IMR-90 (cell line): ENCODE measurements around the gene TTC7B. TPM values are rescaled to one million over a fixed set of nuclear protein-coding genes. Genes with fewer than 3 reads are reported as not detected.

Source experiments
- ATAC-seq: fragments of 200-7000 bp; cut with Tn5 transposase; 2 replicates; pipeline ENCODE4 v1.9.1; 2020; ENCODE audit warnings: low read depth, mild to moderate bottlenecking, moderate library complexity
- BruUV-seq: library from RNA; stranded (reverse); fragments of 400-500 nt; replicated peaks from 2 replicates; lab custom pipeline; 2021; lab: Mats Ljungman, UMichigan
- CTCF ChIA-PET: fragments of 300-600 bp; formaldehyde crosslinking; extraction: SDS; loops from one replicate; lab custom pipeline; 2021; ENCODE audit warnings: antibody characterized with exemption; lab: Yijun Ruan, JAX
- POLR2A ChIA-PET: fragments of 300-600 bp; sonication (Branson Sonifier 250); formaldehyde crosslinking; loops from one replicate; lab custom pipeline; 2022; ENCODE audit warnings: antibody characterized with exemption; ENCODE audit not compliant: unreplicated experiment; lab: Charles Lee
- DNase-seq: peaks from one replicate; pipeline ENCODE4 v3.0.0; 2013
- H2AFZ ChIP-seq: replicated peaks from 2 replicates; pipeline ENCODE3; 2013; ENCODE audit warnings: low read length, mild to moderate bottlenecking; ENCODE audit not compliant: poor library complexity
- H2AK5ac ChIP-seq: 2 replicates; pipeline ENCODE4 v1.6.1; 2013; ENCODE audit warnings: low read depth, low read length, inconsistent platforms
- H2AK9ac ChIP-seq: replicated peaks from 2 replicates; pipeline ENCODE3; 2013; ENCODE audit warnings: mild to moderate bottlenecking, low read depth, low read length, moderate library complexity; ENCODE audit not compliant: poor library complexity
- H2BK120ac ChIP-seq: 2 replicates; pipeline ENCODE4 v1.6.1; 2013; ENCODE audit warnings: low read depth, low read length, inconsistent platforms
- H2BK15ac ChIP-seq: 3 replicates; pipeline ENCODE4 v1.6.1; 2013; ENCODE audit warnings: low read depth, low read length, inconsistent platforms
- H2BK20ac ChIP-seq: 2 replicates; pipeline ENCODE4 v1.6.1; 2013; ENCODE audit warnings: low read depth, mild to moderate bottlenecking, inconsistent platforms, low read length, moderate library complexity
- H2BK5ac ChIP-seq: 2 replicates; pipeline ENCODE4 v1.6.1; 2013; ENCODE audit warnings: mild to moderate bottlenecking, low read depth, low read length, inconsistent platforms; ENCODE audit not compliant: poor library complexity, severe bottlenecking
- H3K14ac ChIP-seq: replicated peaks from 2 replicates; pipeline ENCODE4 v1.6.1; 2013; ENCODE audit warnings: low read depth, low read length, inconsistent platforms
- H3K18ac ChIP-seq: 2 replicates; pipeline ENCODE4 v1.6.1; 2013; ENCODE audit warnings: low read depth, low read length, control low read depth
- H3K23ac ChIP-seq: 2 replicates; pipeline ENCODE4 v1.6.1; 2013; ENCODE audit warnings: low read depth, low read length, inconsistent platforms
- H3K27ac ChIP-seq: 2 replicates; pipeline ENCODE4 v1.5.1; 2013; ENCODE audit warnings: mild to moderate bottlenecking, control low read depth, low read length; ENCODE audit not compliant: insufficient read depth
- H3K27me3 ChIP-seq: 2 replicates; pipeline ENCODE4 v1.6.1; 2013; ENCODE audit warnings: low read length; ENCODE audit not compliant: control insufficient read depth, insufficient read depth
- H3K36me3 ChIP-seq: 2 replicates; pipeline ENCODE4 v1.6.1; 2013; ENCODE audit warnings: low read length, mixed read lengths; ENCODE audit not compliant: control insufficient read depth, insufficient read depth
- H3K4ac ChIP-seq: 2 replicates; pipeline ENCODE4 v1.6.1; 2013; ENCODE audit warnings: low read depth, low read length, inconsistent platforms
- H3K4me1 ChIP-seq: 2 replicates; pipeline ENCODE4 v1.6.1; 2013; ENCODE audit warnings: low read length, mixed read lengths; ENCODE audit not compliant: control insufficient read depth, insufficient read depth
- H3K4me2 ChIP-seq: 2 replicates; pipeline ENCODE4 v1.6.1; 2013; ENCODE audit warnings: low read depth, mild to moderate bottlenecking, control low read depth, low read length, moderate library complexity
- H3K4me3 ChIP-seq: 2 replicates; pipeline ENCODE4 v1.5.1; 2013; ENCODE audit warnings: low read depth, mild to moderate bottlenecking, control low read depth, low read length, moderate library complexity; ENCODE audit not compliant: insufficient read depth
- H3K56ac ChIP-seq: 2 replicates; pipeline ENCODE4 v1.6.1; 2013; ENCODE audit warnings: low read length, inconsistent platforms; ENCODE audit not compliant: insufficient read depth; ENCODE audit errors: extremely low read depth
- H3K79me1 ChIP-seq, 2 experiments: 2 replicates each; pipeline ENCODE4 v1.6.1; 2013; ENCODE audit warnings: low read length in 2 of 2, inconsistent platforms in 1 of 2, low read depth in 1 of 2
- H3K9ac ChIP-seq: 2 replicates; pipeline ENCODE4 v1.6.1; 2013; ENCODE audit warnings: low read depth, low read length, control low read depth
- H3K9me1 ChIP-seq: 2 replicates; pipeline ENCODE4 v1.6.1; 2013; ENCODE audit warnings: low read length, inconsistent platforms; ENCODE audit not compliant: insufficient read depth
- H3K9me3 ChIP-seq: 2 replicates; pipeline ENCODE4 v1.6.1; 2013; ENCODE audit warnings: low read length; ENCODE audit not compliant: control insufficient read depth, insufficient read depth
- H4K20me1 ChIP-seq: 2 replicates; pipeline ENCODE4 v1.6.1; 2013; ENCODE audit warnings: low read length, inconsistent platforms; ENCODE audit not compliant: insufficient read depth
- H4K5ac ChIP-seq: 2 replicates; pipeline ENCODE4 v1.6.1; 2013; ENCODE audit warnings: mild to moderate bottlenecking, low read depth, low read length, control low read depth
- H4K8ac ChIP-seq, 2 experiments: 2 replicates each; pipeline ENCODE4 v1.6.1; 2013; ENCODE audit warnings: low read depth in 2 of 2, low read length in 2 of 2, control low read depth in 1 of 2, inconsistent platforms in 1 of 2
- H4K91ac ChIP-seq: 2 replicates; pipeline ENCODE4 v1.6.1; 2013; ENCODE audit warnings: low read depth, low read length, inconsistent platforms; ENCODE audit not compliant: insufficient read depth
- BHLHE40 ChIP-seq: fragments of 150-350 bp; IDR thresholded peaks from 2 replicates; pipeline ENCODE4 v1.6.1; 2016; ENCODE audit warnings: mild to moderate bottlenecking, low read depth, low read length
- CEBPB ChIP-seq: IDR thresholded peaks from 2 replicates; pipeline ENCODE4 v1.6.1; 2012; ENCODE audit warnings: low read depth, low read length, improper control_type of control experiment
- CHD1 ChIP-seq: IDR thresholded peaks from 2 replicates; pipeline ENCODE4 v1.6.1; 2012; ENCODE audit warnings: low read depth, low read length, improper control_type of control experiment
- FOS ChIP-seq: fragments of 150-350 bp; IDR thresholded peaks from 2 replicates; pipeline ENCODE4 v1.6.1; 2016; ENCODE audit warnings: low read depth, low read length
- MAFK ChIP-seq: IDR thresholded peaks from 2 replicates; pipeline ENCODE4 v1.6.1; 2012; ENCODE audit warnings: low read depth, low read length, improper control_type of control experiment
- MAZ ChIP-seq: IDR thresholded peaks from 2 replicates; pipeline ENCODE4 v1.6.1; 2012; ENCODE audit warnings: low read depth, mild to moderate bottlenecking, low read length, improper control_type of control experiment, moderate library complexity, borderline replicate concordance
- MXI1 ChIP-seq: IDR thresholded peaks from 2 replicates; pipeline ENCODE4 v1.6.1; 2012; ENCODE audit warnings: low read depth, mild to moderate bottlenecking, low read length, moderate library complexity, borderline replicate concordance
- NFE2L2 ChIP-seq: fragments of 150-350 bp; IDR thresholded peaks from 2 replicates; pipeline ENCODE4 v1.6.1; 2016; ENCODE audit warnings: low read depth, mild to moderate bottlenecking, low read length
- POLR2A ChIP-seq: IDR thresholded peaks from 2 replicates; pipeline ENCODE4 v1.6.1; 2012; ENCODE audit warnings: mild to moderate bottlenecking, low read depth, low read length
- RAD21 ChIP-seq: IDR thresholded peaks from 2 replicates; pipeline ENCODE4 v1.6.1; 2012; ENCODE audit warnings: low read length, improper control_type of control experiment
- RFX5 ChIP-seq: IDR thresholded peaks from 2 replicates; pipeline ENCODE4 v1.8.0; 2012; ENCODE audit warnings: low read depth, mild to moderate bottlenecking, low read length, moderate library complexity
- SMC3 ChIP-seq: fragments of 150-350 bp; IDR thresholded peaks from 2 replicates; pipeline ENCODE4 v1.6.1; 2016; ENCODE audit warnings: low read depth, mild to moderate bottlenecking, antibody characterized with exemption, low read length, moderate library complexity
- WGBS, 2 experiments: methylation state at CpG; one replicate each; pipeline versions ENCODE4 v1.1.5 to v1.1.7; 2013; ENCODE audit warnings: missing lambda C conversion rate in 2 of 2; ENCODE audit not compliant: insufficient read length in 1 of 2; ENCODE audit errors: extremely low coverage in 2 of 2; 5-methylcytosine and 5-hydroxymethylcytosine counted together
- dilution Hi-C: fragments of 300-500 bp; cut with HindIII; formaldehyde crosslinking; loops from one replicate; pipeline ENCODE4 v1.14.3; 2018; ENCODE audit warnings: low sequenced_read_pairs; ENCODE audit not compliant: unreplicated experiment
- in situ Hi-C: fragments of 300-500 bp; cut with MboI; formaldehyde crosslinking; loops from 3 replicates; pipeline ENCODE4 v1.14.3; 2019; ENCODE audit warnings: low sequenced_read_pairs, inconsistent platforms, mixed read lengths
- intact Hi-C: fragments of 100-400 bp; cut with micrococcal nuclease; formaldehyde crosslinking; loops from 2 replicates; pipeline ENCODE4 v1.10.0; 2022
- polyA plus RNA-seq, 3 experiments: library from polyadenylated mRNA; depleted of rRNA; stranded (reverse); fragments of >200 nt; gene quantifications; 2 replicates each; pipeline ENCODE4 v1.2.3, GENCODE V29; 2012; ENCODE audit warnings: low replicate concordance in 1 of 3
- total RNA-seq: library from RNA; depleted of rRNA; stranded (reverse); fragments of >200 nt; gene quantifications from 2 replicates; pipeline ENCODE4 v1.2.3, GENCODE V29; 2012
- TF ChIP-seq, protein P1 (sequence below): conservative IDR thresholded peaks from 2 replicates; pipeline ENCODE4 v1.5.1; 2012; ENCODE audit warnings: mild to moderate bottlenecking, low read depth, low read length, improper control_type of control experiment
- TF ChIP-seq, protein P2 (sequence below): fragments of 150-350 bp; IDR thresholded peaks from 2 replicates; pipeline ENCODE4 v1.6.1; 2016; ENCODE audit warnings: low read depth, mild to moderate bottlenecking, low read length, moderate library complexity, borderline replicate concordance
- TF ChIP-seq, protein P3 (sequence below): fragments of 150-350 bp; IDR thresholded peaks from 2 replicates; pipeline ENCODE4 v1.6.1; 2017; ENCODE audit warnings: mild to moderate bottlenecking, antibody characterized with exemption, low read length, low read depth

Gene TTC7B
- total and polyA plus RNA-seq, 2 of the 4 experiments (the other 2 are of a cell fraction): 18.1 to 35.3 TPM

DNA sequence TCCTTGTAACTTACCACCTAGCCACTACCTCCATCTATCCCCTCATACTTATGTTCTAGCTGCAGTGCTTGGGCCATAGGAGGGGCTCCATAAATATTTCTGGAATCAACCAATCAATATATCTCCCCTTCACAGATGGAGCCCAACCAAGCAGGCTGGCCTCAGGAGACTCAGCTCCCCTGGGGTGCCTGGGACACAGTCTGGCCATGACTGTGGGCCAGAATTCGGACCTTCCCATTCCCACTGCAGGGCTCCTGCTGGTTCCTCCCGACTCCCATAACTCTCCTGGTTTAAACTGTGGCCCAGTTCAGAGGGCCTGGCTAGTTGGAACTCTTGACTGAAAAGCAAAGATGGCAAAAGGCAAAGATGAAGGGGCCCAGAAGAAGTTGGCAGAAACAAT is 13.0 kb downstream of the TTC7B start:
- Histone ChIP-seq H3K4me2 (no peak overlapping the region), H3K4me3 (no peak overlapping the region)
- POLR2A ChIA-PET: no interaction called here

More for the DNA sequence above, 13.0 kb downstream of the TTC7B start:
- no peak overlapping the region for H2BK5ac ChIP-seq
- H3K79me1 ChIP-seq: peaks cover 8 to 53% of the 10 kb centered on the region in 2 experiments
- H3K9me1 ChIP-seq: peaks cover 21% of the 10 kb centered on the region
- H3K4me1 ChIP-seq: peaks cover under 1% of the 10 kb centered on the region; the same call in 1 of the 2 replicates
- H2BK120ac ChIP-seq: no peak overlapping the region
- no peak for TF ChIP-seq RFX5
- TF ChIP-seq, protein P1, sequence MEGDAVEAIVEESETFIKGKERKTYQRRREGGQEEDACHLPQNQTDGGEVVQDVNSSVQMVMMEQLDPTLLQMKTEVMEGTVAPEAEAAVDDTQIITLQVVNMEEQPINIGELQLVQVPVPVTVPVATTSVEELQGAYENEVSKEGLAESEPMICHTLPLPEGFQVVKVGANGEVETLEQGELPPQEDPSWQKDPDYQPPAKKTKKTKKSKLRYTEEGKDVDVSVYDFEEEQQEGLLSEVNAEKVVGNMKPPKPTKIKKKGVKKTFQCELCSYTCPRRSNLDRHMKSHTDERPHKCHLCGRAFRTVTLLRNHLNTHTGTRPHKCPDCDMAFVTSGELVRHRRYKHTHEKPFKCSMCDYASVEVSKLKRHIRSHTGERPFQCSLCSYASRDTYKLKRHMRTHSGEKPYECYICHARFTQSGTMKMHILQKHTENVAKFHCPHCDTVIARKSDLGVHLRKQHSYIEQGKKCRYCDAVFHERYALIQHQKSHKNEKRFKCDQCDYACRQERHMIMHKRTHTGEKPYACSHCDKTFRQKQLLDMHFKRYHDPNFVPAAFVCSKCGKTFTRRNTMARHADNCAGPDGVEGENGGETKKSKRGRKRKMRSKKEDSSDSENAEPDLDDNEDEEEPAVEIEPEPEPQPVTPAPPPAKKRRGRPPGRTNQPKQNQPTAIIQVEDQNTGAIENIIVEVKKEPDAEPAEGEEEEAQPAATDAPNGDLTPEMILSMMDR: no peak
- no peak for TF ChIP-seq RAD21
- no peak for TF ChIP-seq MAFK
- no peak for TF ChIP-seq MXI1
- no peak for TF ChIP-seq BHLHE40
- TF ChIP-seq POLR2A: no peak
- no peak for TF ChIP-seq FOS
- no peak for TF ChIP-seq CHD1
- no peak for TF ChIP-seq SMC3
- TF ChIP-seq, protein P2, sequence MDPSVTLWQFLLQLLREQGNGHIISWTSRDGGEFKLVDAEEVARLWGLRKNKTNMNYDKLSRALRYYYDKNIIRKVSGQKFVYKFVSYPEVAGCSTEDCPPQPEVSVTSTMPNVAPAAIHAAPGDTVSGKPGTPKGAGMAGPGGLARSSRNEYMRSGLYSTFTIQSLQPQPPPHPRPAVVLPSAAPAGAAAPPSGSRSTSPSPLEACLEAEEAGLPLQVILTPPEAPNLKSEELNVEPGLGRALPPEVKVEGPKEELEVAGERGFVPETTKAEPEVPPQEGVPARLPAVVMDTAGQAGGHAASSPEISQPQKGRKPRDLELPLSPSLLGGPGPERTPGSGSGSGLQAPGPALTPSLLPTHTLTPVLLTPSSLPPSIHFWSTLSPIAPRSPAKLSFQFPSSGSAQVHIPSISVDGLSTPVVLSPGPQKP: no peak
- TF ChIP-seq, protein P3, sequence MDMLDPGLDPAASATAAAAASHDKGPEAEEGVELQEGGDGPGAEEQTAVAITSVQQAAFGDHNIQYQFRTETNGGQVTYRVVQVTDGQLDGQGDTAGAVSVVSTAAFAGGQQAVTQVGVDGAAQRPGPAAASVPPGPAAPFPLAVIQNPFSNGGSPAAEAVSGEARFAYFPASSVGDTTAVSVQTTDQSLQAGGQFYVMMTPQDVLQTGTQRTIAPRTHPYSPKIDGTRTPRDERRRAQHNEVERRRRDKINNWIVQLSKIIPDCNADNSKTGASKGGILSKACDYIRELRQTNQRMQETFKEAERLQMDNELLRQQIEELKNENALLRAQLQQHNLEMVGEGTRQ: no peak
- TF ChIP-seq MAZ: no peak
- TF ChIP-seq NFE2L2: no peak
- no peak for TF ChIP-seq CEBPB
- no peaks in the 10 kb centered on the region for H3K9me3 ChIP-seq
- no peak overlapping the region for H4K5ac ChIP-seq
- no peak overlapping the region for H2BK20ac ChIP-seq
- H4K8ac ChIP-seq: no peak overlapping the region
- BruUV-seq: no TSS peak
- no peak overlapping the region for H3K9ac ChIP-seq
- H3K27me3 ChIP-seq: no peaks in the 10 kb centered on the region
- H4K20me1 ChIP-seq: peaks cover 11% of the 10 kb centered on the region
- ATAC-seq (no peak), DNase-seq (no peak)
- H2AFZ ChIP-seq: no peak overlapping the region
- H3K27ac ChIP-seq: no peak overlapping the region
- no peak overlapping the region for H3K18ac ChIP-seq
- no peak overlapping the region for H2BK15ac ChIP-seq
- intact Hi-C loops (no loop called here), dilution Hi-C loops (no loop called here), in situ Hi-C loops (no loop called here)
- no peak overlapping the region for H3K4ac ChIP-seq
- no peak overlapping the region for H2AK9ac ChIP-seq
- H2AK5ac ChIP-seq: no peak overlapping the region
- H3K23ac ChIP-seq: no peak overlapping the region
- H3K14ac ChIP-seq: no peak overlapping the region
- H4K91ac ChIP-seq: no peak overlapping the region
- no CpG with 5 or more reads among the region's 2 CpGs for WGBS, 2 experiments
- no peaks in the 10 kb centered on the region for H3K36me3 ChIP-seq
- CTCF ChIA-PET: no interaction called here
- H3K56ac ChIP-seq: no peak overlapping the region
